GM18511 (cell line): Measurements from ENCODE around the gene MACROD1.

Experiments
- ATAC-seq: cut with Tn5 transposase; IDR thresholded peaks from one replicate; pipeline ENCODE4 v1.9.1; 2021; ENCODE audit warnings: mild to moderate bottlenecking, moderate library complexity; ENCODE audit not compliant: unreplicated experiment

The MACROD1 gene

DNA sequence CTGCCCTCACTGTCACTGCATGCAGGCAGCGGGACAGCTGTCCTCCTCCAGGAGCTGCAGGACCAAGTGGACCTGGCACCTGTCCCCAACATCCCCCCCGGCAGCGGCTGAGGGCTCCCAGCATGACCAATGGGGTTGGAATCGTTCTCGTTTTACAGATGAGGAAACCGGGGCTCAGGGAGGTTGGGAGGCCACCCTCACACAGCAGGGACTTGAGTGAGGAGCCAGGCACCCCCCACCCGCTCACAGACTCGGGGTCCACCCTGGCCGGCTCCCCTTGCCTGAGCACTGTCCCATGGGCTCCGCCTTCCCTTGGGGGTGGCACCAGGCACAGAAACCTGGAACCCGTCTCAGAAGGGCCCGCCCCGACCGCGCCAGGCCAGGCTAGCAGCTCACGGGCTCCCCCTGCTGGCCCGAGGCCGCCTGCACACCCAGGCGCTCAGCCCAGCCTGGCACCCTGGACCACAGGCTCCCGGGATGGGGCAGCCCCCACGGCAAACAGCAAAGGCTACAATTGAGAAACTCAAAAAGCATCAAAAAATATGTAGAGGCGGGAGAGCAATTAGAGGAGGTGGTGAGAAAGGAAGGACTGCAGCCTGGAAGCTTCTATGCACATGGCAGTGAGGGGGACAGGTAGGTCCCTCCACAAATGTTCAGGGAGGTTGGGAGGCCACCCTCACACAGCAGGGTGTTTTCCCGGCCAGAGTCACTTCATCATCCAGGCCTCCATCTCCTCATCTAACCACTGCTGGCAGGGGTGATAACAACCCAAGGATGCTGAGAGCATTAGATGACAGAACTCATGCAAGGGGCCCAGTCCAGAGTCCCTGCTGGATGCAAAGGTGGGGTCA, 12.8 kb downstream of the MACROD1 start:
- ATAC-seq, result no peak

DNA sequence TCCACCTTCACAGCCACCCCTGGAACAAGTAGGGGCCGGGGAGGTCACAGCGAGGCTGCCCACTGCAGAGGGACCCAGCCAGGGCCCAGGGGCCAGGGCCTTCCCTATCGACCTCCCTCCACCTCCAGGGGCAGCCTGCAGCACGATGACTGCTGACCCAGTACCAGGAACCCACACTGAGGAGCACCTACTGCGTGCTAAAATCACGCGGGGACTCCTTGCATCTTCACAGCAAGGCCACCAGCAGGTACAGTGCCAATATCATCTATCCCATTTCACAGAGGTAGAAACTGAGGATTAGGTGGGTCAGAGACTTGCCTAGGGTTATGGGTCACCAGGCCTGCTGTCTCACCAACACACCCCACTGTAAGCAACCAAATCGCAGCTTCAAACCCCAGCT, 14.6 kb downstream of the MACROD1 start:
- ATAC-seq, result no peak

DNA sequence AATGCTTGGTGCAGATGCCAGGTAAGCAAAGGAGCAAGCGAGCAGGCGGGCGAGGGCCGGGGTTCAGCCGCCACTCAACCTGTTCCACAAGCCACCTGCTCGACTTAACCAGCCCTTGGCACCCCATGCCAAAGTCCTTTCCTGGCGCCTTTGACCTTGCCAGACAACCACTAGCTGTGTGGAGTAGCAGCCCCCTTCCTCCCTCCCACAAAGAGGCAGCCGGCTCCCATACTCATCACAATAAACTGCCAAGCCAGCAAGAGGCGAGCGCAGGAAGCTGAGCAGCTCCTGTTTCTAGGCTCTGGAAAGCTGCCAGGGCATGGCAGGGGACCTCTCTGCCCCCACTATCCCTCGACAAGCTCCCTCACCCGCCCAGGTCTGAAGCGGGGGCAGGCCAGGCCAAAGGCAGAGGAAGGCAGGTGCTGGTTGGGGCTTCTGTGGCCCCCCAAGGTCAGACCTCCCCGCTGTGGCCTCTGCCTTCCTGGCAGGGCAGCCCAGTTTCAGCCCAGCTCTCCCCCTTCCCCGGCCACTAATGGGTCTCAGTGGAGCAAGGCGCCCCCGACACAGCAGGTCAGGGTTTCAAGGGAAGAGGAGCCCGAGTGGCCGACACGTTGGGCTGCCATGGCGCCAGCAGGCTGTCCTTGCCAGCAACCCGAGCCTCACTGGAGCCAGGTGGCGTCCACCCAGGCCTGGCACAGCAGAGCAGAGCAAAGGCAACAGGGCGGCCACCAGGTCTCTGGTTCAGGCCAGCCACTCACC, 15.3 kb downstream of the MACROD1 start:
- ATAC-seq, result no peak

DNA sequence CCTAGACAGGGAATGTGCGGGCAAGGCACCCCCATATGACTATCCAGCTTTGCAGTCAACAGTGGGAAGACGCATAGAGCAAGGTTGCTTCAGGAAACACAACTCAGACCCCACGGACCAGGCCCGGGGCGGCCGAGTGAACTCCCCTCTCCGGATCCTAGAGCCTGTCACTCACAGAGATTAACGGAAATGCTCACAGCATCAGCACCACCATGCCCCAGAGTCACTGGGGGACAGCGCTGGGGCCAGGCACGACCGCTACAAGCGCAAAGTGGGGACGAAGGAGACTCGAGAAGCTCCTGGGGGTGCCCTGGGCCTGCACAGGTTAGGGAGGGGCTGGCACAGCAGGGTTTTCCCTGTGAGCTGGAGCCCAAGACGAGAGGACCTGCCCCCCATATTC, 15.9 kb downstream of the MACROD1 start:
- no peak for ATAC-seq

DNA sequence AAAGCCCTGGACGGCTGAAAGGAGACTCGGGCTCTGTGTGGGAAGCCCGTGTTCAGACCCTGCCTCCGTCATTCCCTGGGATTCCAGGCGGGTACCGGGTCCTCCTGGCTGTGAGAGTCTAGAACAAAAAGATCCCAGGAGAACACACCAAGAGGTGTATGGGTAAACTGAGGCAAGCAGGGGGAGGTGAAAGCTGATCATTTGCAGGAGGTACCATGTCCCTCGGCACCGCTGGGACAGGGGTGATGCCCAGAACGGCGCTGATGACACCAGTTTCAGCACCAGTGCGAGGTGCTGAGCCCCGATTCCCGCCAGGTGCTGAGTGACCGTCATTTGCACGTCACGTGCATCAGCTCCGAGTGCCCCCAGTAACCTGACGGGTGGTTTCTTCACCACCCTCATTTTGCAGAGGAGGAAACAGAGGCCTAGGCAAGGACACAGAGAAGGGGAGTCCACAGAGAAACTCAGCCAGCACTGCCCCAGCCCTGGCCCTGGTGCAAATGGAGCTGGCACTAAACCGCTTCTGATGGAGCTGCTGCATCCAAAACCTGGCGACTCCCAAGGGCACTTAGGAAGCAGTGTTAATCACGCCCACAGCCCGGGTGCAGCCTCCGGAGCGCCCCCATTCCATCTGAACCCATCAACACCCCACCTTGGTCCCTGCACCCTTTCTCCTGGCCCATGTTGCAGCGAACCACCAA, 16.8 kb downstream of the MACROD1 start:
- no peak for ATAC-seq

DNA sequence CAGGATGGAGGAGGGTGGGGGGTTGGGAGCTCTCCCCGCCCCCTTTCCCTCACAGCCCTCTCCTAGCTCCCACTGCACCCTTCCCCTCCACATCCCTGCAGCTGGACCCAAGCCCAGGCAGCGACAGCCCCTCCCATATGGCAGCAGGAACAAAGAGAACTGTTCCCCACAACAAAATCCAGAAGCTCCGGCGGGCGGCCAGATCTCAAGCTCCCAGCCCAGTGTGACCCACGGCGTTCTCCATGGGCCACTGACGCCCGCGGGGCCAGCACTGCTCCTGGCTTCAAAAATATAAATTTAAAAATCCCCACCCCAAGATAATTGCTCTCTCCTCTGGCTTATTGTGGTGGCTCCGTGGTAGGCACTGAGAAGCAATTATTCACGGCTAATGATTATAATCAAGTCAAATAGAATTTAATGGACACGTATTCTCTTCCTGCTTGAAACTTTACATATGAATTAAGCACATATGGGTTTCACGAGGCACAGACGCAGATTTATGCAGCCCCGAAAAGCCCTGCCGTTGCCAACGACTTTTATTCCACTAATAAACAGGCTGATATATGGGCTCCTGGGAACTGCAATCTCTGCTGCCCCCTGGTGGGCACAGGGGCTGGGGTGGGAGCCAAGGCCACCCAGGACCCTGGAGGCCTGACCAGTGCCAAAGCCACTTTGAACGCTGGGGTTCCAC, 17.5 kb downstream of the MACROD1 start:
- ATAC-seq, result no peak

DNA sequence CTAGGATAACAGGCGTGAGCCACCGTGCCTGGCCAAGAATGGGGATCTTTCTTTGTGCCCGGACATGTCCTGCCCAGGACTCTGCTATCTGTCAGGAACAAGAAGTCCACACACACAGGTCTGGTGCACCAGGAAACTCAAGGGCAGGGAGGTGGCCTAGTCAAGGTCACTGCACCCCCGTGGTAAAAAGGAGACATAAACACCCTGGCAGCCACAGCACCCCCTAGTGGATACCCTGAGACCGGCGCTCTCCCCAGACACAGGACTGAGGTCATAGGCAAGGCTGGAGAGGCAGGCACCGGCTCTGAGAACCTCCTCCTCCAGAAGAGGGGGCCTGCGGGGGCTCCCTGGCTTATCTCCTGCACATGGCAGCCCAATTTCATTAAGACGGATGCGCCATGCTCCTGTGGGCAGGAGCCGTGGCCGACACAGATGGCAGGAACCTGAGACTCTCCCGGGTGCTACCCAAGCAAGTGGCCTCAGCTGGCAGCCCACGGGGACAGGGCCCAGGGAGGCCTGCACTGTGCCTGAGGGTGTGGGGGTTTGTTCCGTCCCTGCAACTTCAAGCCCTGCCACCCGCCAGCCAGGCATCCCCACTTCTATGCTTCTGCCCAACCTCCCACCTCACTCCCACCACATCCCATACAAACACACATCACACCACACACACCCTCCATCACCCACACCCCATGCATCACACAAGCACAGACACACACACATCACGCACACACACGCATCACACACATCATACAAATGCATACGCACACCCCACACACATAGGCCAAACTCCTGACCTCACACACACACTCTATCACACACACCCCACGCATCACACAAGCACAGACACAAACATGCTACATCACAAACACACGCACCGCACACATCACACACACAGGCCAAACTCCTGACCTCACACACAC, 19.6 kb downstream of the MACROD1 start:
- ATAC-seq, result no peak

DNA sequence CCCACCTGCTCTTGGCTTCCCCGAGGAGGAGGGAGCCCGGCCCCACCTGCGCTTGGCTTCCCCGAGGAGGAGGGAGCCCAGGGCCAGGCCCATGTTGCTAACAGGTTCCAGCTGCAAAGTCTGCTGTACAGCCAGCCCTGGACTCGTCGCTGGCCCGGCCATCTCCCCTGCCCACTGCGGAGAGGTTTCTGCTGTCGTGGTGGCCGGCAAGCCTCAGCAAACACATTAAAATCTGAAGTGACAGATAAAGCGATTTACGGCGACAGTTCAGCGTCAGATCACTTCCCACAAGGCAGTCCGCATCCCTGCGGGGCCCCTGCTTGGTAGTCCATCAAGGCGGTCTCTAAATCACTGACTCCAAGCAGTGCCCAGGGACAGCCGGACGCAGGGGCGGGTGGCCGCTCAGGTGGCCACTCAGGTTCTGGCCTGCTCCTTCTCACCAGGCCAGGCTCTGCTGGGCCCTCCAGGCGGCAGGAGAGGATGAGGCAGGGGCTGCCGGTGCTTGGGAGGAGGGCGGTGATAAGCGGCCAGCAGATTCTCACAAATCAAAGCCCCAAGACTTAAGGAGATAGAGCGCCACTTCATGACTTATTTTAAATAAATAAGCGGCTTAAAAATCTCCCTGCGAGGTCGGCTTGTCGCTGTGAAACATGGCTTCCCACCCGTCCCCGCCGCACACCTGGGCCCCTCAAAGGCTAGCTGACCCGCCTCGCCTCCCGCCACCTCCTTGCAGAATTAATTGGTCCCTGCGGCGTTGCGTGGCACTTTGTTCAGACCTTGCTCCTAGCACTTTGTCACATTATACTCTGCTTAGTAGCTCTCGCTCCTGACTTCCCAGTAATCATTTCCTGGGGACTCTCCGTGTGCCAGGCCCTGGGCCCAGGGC, 21.1 kb downstream of the MACROD1 start:
- ATAC-seq, result no peak

DNA sequence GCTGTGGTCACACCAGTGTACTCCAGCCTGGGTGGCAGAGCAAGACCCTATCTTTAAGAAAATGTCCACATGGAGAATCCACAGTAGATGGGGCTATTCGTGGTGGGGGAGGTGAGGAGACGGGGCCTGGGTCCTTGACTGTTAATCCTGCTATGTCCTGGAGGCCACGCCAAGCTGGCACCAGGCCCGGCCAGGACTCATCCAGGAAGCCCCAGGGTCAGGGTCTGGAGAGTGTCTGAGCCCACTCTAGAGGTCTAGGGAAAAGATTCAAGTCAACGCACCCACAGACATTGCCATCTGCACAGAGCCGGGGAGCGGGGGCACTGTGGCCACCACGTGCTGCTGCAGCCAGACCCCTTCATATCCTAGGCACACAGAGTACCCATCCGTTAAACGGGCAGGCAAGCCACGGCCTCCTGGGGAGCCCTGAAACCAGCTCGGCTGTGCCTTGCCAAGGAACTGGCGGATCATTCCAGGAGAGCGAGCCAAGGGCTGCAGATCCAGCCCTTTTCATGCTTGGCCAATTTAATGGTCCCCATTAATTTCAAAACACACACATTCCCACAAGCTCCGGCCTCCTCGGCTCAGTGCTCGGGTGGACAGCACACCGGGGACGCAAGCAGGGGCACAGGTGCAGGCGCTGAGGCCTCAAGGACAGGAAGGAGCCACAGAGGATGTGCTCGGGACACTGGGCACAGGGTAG, 24.7 kb downstream of the MACROD1 start:
- ATAC-seq, result no peak

DNA sequence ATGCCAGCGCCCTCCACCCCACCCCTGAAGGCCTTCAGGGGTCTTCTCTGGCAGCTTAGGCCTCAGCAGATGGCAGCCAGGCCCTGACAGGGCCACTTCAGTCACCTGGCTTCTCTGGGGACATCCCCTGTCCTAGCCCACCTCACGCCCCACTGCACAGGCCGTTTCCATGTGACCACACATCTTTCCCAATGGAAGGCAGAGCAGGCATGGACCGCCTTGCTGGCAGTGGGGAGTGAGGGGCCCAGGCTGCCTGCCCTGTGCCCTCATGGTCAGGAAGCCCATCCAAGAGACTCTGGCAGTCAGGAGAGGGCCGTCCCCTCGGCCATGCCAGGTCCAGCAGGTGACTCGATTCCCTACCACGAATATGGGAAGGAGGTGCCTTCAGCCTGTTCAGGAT, 25.8 kb downstream of the MACROD1 start:
- no peak for ATAC-seq

DNA sequence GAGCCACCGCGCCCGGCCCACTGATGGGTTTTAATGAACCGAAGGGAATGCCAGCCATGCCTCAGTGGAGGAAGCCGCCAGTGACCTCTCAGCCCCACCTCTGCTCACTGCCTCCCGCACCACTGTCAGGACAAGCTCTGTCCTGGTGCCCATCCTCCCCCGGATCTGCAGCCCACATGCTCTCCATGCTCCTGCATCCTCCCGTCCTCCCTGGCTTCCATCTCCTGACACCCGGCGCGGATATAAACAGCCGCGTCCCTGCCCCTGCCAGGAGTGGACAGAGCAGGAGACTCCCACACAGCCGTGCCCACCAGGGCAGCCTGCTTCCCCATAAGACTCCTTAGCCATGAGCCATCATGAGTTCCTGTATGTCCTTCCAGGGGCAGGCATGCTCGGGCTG, 26.9 kb downstream of the MACROD1 start:
- no peak for ATAC-seq

DNA sequence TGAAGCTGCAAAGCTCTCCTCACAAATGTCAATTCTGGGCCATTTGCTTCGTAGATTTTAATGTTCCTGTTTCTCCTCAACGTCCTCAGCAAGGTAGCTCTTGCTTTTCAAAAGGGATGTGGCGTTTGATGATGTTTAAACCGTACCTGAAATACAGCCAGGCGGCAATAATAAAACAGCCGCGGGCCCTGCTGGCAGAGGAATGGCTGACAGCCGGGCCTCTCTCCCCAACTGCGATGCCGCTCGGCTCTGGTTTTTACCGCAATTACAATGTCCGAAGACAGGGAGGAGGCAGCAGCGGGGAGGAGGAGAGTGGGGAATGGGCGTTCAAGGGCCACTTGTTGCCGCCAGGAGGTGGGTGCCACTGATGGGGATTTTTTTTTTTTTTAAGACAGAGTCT, 27.5 kb downstream of the MACROD1 start:
- no peak for ATAC-seq

DNA sequence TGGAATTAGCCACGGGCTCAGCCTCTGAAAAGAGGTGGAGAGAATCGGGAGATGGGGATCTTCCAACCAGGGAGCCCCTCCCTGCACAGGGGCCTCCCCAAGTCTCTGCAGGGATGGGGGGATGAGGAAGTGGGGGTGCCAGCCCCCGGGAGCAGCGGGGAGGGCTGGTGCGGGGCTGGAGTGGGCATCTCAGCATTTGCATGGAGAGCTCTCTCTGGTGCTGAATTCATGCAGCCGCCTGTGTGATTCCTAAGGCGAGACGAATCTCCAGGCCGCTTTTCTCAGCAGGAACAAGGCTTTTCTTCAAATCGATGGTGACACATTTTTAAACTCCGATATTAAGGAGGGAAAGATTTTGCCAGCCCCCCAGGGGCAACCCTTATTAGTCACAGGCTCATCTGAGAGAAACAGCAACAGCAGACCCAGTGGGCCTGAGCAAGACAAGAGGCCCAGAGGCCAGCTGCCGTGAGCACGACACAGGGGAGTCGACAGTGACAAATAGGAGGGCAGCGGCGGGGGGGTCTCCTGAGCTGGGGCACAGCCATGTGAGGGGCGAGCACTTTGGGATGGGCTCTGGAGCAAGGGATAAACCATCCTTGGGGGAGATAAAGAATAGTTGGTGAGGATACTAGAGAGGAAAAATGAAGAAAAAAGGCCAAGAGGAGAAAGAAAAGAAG, 29.0 kb downstream of the MACROD1 start:
- ATAC-seq, result no peak

DNA sequence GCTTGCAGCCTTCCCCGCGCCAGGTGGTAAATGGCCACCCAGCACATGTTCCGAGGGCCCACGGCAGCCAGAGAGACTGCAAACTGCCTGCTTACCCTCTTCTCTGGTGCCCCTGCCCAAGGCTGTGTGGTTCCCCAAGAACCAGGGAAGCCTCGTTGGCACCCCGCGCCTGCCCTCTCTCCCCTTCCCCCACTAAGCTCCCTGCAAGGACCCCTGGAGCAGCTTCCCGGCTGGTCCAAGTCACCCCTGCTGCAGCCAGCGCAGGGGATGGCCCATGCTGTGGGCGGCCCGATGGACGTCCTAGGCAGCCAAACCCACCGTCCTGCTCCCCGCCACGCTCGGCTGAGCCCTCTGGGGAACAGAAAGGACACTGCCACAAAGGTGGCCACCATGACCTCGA, 30.2 kb downstream of the MACROD1 start:
- ATAC-seq, result no peak

DNA sequence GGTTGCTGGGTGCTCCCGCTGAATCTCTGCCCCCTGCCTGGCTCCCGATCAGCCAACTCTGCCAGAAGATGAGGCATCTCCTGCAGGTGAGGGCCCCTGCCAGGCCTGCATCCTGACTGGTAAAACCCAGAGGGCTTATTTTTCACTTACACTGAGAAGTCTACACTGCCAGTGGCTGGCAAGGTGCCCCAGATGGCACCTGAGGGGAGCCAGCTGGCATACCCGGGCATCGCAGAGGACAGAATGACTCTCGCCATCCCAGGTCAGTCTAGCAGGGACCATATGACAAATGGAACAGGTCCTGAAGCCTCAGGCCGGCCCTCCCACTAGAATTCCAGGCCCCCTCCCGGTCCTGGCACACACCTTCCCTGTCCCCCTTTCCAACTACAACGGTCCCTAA, 30.9 kb downstream of the MACROD1 start:
- no peak for ATAC-seq

DNA sequence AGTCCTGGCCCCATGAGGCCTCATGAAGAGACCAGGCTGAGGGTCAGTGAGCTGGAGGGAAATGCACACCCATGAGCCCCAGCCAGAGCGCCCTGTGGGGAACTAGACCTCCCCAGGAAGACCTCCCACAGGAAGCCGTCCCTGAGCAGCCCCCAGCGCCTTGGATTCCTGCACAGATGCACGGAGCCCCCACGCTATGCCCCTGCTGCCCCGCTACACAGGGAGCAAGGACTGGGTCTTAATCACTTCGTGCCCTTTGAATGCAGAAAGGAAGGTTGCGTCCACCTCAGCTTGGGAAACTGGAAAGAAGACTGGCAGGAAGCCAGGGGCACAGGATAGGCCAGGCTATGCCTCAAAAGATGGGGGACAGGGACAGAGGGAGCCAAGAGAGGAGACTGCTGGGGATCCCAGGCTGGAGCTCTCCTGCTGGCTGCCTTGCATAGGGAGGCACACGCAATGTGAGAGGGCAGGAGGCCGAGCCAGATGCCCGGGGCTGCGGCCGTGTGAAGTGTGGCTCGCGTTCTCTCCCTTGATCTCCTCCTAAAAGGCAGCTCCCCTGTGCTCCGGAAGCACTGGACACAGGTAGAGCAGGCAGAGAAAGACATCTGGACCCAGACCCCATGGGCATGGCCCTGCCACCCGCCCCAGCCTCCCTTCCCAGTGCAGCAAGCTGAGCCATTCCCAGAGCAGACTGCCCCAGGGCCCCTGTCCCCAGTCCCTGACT, 32.8 kb downstream of the MACROD1 start:
- ATAC-seq, result no peak

DNA sequence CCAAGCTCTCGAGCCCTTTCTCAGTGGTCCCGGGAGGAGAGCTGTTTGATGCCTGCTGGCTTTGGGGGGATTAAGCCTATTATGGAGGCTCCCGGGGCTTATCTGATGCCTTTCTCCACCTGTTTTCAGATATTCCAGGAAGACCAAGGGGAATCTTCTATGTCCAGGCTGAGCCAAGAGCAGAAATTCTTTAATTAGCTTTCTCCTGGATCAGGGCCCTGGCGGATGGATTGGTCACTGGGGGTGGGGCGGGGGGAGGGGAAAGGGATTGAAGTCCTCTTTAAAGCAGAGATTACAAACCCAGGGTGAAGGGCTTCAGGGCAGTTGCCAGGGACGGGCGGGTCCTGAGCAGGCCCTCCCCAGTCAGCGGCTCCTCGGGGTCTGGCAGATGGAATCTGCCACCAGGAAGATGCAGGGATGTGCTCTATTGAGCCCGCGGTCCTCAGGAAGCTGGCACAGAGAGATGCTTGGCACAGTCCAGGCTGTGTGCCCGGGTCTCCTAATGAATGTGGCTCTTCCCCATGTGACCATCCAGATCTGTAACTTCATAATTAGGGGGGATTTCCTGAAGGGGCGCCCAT, 33.6 kb downstream of the MACROD1 start:
- no peak for ATAC-seq
